GM19397 (cell line): Measurements from ENCODE around the gene FAM240B.

ENCODE experiments used
- ATAC-seq: cut with Tn5 transposase; IDR thresholded peaks from one replicate; pipeline ENCODE4 v1.9.1; 2021; ENCODE audit warnings: mild to moderate bottlenecking, moderate library complexity; ENCODE audit not compliant: unreplicated experiment

Gene FAM240B

DNA sequence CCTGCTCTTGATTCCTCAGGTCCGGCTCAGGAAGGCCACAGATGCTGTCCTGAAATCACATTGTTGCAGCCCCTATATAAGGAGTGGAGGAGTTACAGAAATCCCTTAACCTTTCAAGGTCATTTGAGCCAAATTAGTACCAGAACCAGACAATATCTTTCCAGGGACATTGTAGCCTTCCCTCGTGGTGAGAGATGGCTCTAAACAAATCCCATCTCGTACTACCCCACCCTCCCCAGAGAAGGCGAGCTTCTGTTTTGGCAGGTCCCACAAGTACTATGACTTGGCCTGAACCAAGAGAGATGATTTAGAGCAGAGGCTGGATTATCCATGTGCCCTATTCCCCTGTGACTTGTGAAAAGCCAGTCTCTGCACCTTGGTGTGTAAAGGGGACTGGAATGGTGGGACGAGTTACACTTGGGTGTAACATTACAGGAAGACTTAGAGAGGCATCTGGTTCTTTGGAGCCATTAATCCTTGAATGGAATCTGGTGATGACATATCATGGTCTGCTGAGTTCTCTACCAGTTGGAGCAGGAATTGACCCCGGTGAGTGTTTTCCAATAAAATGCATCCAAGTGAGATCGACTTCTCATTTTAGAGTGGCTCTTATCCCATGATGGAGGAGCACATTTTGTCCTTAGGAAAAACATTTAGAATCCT is at the start of gene FAM240B:
FAM240B (minus strand) TSS at position 51 of the 663 bp plus-strand sequence. CDS start 16,134 bp downstream, outside the sequence.
- no peak for ATAC-seq

DNA sequence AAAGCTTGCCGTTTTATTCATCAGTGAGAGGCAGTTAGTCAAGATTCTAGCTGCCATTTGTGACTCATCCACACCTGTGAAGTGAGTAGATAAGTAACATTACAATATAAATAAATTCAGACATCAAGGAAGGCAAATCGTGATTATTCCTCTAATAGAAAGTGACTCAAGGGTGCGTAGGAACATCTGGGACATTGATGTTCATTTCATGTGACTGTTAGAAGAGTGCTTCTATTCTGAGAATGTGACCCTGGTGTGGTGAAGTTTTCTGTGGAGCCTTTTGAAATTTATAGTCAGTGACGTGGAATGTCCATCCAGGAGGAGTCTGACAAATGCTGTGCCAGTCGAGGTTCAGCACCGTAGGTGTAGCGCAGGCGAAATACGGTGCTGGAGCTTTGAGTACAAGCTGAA is 48.4 kb upstream of the FAM240B start:
- ATAC-seq: no peak

DNA sequence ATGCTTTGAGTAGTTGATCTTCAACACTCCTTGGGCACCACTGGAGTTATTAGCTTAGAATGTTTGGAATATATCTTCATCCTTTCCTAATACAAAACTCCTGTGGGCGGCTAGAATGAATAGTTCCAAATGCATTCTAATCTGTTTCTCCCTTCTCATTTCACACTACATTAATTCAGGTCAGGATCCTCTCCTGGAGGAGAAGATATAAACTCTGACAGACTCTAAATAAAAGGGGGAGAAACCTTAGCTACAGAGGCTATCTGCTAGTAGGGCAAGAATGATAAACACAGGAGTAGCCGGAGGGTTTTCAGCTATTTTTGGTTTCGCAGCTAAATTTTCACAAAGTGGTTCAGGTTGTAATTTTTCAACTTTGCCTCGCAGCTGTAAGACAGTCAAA is 45.2 kb upstream of the FAM240B start:
- ATAC-seq: no peak

DNA sequence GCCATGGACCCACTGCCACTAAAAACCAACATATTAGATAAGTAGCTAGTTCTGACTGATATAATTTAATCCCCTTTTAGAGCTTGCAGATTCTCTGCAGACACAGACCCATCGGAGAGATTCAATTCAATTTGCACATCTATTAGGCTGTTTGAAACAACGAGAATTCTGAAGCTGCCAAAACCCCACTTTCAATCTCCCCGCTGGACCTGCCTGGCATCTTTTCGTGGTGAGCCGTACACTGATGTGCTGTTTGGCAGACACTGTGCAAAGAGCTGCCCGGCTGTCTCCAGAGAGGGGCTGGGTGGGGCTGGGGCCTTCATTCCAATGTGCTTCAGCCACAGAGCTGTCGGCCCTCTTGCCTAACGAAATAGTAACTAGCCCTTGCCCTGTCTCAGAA is 42.1 kb upstream of the FAM240B start:
- no peak for ATAC-seq

DNA sequence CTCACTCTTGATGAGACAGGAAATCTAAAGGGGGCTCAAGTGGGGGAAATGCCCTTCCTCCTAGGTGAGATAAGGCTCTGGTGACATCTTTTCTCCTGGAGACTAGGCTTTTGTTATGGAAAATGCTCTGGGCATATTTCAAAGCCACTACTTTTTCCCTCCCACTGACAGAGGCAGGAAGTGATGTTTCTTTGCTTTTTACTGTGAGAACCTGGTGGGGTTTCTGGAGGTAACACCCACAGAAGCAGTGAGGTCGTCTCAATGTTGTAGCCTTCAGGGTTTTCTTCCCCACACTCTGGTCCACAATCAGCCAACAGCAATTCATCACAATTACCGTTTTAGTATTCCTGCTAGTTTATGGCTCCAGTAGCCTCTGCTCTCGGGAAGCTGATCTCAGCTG is 41.4 kb upstream of the FAM240B start:
- no peak for ATAC-seq

DNA sequence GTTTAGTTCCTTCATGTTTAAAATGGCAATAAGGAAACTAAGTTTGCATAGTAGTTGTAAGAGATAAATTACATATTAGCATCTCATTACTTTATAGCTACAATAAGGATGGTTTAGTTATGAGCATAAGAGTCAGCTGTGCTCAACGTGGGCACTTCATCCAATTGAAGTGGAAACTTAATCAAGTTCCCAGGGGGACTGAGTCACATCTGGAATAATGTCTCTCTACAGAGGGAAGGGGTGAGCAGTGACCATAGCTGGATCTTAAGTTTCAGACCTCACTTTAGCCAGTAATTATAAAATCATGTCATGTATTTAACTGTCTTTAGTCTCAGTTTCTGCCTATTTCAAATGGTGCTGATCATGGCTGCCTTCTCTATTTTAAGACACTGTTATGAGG is 36.8 kb upstream of the FAM240B start:
- ATAC-seq: no peak

DNA sequence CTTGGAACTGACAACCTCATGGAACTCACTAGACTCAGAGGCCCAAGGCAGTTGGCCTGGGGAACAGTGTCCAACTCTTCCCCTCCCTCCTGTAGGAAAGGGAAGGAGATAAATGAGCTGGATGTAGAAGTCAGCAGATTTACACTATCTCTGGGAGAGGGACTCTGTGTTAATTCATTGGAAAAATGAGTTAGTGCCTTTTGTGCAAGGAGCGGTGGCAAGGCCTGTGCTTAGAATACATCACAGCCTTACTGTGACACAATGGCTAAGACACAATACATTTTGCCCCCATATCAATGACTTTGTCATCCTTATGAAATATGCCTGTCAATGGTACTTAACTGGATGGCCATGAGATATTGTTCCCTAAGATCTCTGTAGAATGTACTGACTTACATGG is 28.0 kb upstream of the FAM240B start:
- ATAC-seq: no peak

DNA sequence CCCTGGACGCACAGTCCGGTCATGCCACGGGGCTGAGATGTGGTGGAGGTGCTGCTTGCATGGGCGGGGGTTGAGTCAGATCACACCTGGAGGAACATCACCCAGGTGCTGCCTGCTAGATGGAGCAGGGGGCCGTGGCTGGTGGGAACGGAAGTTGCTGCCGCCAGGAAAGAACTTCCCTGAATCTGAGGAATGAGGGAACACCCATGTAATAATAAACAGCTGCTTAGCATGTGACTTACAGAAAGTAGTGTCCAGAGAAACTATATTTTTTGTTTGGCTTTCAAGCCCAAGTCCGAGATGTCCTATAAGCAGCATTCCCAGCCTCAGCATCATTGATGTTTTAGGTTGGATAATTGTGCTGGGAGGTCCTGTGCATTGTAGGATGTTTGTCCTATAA is 27.1 kb upstream of the FAM240B start:
- no peak for ATAC-seq

DNA sequence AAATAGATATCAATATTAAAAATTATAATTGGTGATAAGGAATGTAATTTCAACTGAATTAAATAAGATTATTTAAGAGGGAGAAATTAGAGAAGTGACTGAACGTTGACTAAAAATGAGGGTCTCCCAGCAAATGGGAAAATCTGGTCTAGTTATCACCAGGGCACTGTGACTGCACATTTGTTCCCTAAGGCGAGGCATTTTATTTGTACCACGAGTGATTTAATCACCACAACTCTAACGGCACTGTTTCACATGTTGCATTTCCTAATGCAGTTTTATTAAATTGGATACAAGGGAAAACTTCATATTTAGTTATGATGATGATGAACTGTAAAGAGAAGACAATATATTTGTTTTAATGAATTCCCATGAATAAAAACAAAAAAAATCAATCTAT is 26.4 kb upstream of the FAM240B start:
- no peak for ATAC-seq

DNA sequence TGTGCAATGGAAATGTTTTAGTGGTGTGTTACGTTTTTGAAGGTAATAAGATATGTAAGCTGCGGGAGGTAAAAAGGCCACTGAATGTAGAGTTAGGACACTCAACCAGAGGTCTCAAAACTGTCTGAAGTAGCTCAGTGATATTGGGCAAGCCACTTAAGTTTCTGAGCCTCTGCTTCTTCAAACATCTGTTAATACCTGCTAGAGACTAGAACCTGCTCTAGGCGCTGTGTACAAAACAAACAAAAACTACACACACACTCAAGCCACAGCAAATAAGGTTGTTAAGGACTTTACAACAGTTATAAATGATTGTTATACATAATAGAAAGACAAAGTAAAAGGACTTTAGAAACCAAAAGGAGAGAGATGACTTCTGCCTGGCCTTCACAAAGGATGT is 24.6 kb upstream of the FAM240B start:
- no peak for ATAC-seq

DNA sequence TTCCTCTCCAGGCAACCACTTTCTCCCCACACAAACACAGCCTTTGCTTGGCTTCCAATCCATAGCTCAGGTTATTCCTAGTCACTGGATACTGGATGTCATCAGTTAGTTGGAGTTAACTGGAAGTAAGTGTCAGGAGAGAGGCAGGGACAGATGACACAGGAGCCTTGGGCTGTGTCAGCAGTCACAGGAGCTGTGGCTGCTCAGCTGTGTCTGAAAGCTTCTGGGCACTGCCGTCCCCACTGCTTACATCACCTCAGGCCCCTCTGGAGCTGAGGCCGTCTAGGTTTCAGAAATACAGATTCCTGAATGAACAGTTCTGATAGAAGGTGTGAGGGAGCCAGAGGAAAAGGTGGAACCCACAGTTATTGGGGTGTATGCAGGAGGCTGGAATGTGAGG is 17.3 kb upstream of the FAM240B start:
- ATAC-seq: no peak

DNA sequence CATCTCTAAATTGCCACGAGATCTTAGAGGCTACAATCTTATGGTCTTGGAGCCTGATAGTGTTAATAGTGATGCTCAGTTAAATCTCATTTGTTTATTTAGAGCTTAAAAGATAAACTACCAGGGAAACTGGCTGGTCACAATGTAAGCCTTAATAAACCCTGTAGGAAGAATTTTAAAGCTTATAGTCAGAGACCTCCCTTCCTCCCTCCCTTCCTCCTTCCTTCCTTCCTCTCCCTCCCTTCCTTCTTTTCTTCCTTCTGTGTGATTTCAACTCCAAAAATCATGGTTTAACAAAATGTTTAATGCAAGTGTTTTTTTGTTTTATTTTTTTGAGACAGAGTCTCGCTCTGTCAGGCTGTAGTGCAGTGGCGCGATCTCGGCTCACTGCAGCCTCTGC is 14.9 kb upstream of the FAM240B start:
- ATAC-seq: no peak

DNA sequence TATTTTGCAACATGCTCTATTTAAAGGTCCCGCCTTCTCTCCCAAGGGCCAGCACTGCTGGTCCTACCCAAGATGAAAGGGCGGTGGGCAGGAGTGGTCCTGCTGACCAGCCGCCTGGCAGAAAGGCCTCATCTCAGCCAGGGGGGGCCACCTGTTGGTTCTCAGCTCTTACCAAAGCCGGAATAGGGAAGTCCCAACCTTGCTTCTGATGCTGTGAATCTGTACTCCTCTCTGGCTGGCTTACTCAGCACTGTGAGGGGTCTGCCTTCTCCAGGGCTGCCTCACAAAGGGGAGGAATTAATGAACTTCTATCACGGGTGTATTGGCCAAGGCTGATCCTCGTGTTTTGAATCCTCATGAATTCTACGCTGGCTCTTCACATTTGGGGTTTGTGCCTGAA is 13.6 kb upstream of the FAM240B start:
- ATAC-seq: no peak

DNA sequence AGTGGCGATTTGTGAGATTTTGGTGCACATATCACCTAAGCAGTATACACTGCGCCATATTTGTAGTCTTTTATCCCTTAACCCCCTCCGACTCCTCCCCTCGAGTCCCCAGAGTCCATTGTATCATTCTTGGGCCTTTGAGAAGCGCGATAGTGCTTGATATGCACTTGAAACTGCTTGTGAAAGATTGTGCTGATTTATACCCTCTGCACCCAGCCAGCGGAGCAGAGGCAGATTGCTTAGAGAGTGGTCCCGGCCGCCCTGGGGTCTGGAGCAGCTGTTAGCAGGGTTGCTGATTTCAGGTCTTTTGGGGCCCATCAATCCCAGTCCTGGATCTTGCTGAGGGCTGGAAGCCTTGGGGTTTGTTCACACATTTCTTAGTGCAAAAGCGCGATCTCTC is 13.0 kb upstream of the FAM240B start:
- no peak for ATAC-seq

DNA sequence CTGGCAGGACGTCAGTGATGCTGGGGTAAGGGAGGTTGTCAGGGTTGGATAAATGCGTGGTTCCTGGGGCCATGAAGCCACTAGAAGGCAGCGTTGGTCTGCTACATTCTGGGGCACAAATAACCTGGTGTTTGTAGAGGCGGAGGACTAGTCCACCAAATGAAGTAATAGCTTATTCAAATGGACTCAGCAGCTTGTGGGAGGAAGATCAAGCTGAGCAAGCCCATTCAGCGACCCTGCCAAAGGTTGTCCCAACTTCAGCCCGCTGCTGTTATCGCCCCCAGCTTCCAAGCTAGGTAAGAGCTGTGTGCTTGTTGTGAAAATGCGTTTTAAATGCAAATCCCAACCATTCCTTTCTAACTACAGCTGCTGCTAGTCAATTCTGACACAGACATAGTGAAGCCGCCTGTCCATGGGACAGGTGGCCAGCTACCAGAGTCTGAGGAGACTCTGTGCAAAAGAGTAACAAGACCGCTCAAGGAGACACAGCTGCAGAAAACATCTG is 7.6 kb upstream of the FAM240B start:
- ATAC-seq: no peak

DNA sequence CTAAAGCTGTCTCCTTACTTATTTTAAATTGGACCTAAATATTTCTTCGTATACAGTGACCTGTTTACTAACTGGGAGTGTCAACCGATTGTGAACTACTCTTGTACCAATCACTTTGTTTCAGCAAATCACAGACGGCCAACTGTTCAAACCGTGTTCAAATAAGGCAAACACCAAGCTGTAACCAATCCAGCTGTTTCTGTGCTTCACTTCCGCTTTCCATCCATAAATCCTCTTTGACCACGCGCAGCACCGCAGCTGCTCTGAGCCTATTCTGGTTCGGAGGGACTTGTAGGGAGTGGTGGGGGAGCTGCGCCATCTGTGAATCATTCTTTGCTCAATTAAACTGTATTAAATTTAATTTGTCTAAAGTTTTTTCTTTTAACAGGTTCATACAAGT is 4.8 kb upstream of the FAM240B start:
- ATAC-seq: no peak

DNA sequence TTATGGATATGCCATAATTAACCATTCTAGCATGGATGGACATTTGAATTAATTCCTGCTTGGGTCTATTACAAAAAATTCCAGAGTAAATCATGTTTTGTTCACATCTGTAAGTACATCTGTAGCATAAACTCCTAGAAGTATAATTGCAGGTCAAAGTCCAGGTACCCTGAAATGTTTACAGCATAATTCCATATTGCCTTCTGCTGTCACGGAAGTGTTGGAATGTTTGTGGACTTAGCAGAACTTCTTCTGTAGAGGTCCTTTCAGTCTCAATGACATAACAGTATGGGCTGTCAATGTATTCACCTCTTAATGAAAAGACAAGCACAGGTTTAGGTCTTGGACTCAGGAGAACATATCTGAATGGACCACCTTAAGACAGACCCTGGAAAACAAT is 1.8 kb downstream of the FAM240B start:
- no peak for ATAC-seq

DNA sequence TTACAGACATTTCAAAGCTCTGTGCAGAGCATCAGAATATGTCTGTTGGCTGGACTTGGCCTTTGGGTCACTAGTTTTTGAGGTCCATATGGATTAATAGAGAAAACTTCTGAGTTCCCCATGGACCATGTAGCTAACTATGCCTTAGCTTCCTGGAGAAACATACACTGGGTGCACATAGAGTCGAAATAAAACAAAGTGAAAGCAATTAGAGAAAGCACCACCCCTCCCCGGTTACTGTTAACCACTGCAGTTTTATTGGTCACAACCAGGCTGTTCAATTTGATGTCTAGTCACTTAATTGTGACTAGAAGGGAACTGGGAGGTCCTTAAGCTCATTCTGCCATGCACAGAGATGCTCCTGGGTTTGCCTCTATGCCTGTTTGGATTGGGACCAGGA is 4.2 kb downstream of the FAM240B start:
- no peak for ATAC-seq

DNA sequence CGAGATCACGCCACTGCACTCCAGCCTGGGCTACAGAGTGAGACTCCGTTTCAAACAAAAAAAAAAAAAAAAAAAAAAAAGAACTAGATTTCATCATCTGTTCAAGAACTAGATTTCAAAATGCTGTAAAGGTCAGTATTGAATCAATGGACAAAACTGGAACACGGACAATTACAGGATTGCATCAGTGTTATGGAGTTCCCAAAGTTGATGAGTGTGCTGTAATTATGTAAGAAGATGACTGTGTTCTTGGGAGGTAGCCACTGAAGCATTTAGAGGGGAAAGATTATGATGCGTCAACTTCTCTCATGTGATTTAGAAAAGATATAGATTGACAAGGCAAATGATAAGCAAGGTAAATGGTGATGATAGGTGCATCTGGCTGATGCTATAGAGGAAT is 6.5 kb downstream of the FAM240B start:
- no peak for ATAC-seq

DNA sequence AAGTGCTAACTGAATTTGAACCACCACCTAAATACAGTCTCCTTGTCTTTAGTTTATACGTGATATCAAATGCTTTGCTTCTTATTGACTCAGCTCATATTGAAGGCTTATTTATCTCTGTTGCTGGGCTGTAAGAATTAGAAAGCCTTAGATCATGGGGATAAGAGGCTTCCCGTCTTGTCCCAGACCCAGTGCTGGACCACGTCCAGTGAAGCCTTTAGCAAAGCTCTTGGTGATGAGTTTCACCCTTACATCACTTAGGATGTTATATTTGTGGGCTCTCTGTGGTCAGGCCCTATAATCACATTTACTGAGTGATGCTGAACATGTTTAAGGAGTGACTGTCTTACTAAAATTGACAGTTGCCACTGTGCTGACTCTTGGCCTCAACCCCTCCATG is 11.2 kb downstream of the FAM240B start:
- ATAC-seq: no peak

DNA sequence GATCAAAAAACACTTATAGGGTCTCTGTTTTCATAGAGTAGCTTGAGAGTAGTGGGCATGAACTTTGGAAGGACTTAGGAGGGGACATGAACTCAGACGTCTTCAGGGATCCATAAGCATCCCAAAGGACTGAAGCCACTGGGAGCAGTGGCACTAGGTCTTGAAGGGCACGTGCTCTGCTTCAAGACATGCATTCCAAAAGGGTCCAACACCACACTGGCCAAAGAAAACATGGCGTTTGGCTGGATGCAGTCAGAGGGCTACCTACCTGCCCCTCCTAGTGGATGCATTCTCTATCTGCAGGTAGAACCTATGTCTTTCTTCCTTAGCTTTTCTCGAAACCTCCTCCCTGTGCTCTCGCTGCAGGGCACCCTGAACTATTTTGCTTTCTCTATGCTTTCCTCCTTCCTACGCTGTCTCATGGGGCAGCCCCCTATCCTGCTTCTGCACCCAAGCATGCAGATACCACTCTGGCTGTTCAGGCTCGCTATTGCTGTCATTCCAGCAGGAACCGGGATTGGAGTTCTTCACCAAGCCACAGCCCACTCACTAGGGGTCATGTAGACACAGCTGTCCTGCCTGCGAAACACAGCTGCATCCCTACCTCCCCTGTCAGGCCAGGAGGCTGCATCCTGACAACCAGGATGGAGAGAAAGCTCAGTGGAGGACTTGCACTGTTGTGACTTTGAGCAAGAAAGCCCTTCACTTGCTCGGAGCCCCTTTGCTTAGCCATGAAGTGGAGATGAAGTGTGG is 11.9 kb downstream of the FAM240B start:
- ATAC-seq: no peak

DNA sequence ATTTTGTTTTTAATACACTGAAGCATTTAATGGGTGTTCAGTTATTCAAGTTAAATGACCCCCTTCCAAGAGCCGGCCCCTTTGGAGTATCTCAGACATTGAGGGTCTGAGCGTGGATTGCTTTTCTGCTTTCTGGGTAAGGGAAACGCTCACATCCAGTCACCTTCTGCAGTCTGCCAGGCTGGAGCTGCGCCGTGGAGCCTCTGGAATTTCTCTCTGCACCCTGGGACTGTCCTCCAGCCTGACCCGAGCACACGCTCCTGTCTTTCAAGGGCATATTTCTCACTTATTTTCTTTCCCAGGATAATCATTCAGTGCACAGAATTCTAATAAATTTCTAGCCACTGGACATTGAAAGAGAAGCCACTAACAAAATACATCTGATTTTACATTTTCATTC is 13.4 kb downstream of the FAM240B start:
- no peak for ATAC-seq

DNA sequence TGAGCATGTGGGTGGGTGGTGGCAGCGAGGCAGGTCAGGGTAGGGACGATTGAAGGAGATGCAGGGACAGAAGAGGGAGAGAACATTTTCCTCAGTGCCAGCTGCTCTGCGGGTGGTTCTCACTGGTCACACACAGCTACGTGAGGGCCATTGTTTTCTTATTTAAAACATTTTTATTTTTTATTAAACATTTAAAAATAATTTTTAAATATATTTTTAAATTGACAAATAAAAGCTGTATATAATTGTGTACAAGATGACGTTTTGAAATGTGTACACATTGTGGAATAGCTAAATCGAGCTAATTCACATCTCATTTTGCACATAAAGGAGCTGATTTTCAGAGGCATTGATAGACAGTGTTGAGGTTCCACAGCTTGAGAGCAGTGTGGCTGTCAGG is 14.0 kb downstream of the FAM240B start:
- no peak for ATAC-seq
